Adipocyte (in vitro differentiated cells): ENCODE results near the gene C19orf44.
"Not testable (repeated sequence)": the region's sequence is repeated elsewhere in the genome, so short reads cannot be mapped to it uniquely, and the experiment has no call there.

Source experiments
- DNase-seq: peaks from one replicate; pipeline ENCODE4 v3.0.0-alpha.2; 2015; ENCODE audit warnings: low read depth
- H3K27me3 ChIP-seq: replicated peaks from 2 replicates; pipeline ENCODE4 v1.7.0; 2013; ENCODE audit warnings: mild to moderate bottlenecking, low read length, moderate library complexity; ENCODE audit not compliant: control insufficient read depth, insufficient read depth
- H3K36me3 ChIP-seq: 2 replicates; pipeline ENCODE4 v1.7.0; 2013; ENCODE audit warnings: low read length, mild to moderate bottlenecking, moderate library complexity; ENCODE audit not compliant: control insufficient read depth, insufficient read depth, severe bottlenecking
- H3K4me1 ChIP-seq: 2 replicates; pipeline ENCODE4 v1.7.0; 2013; ENCODE audit warnings: mild to moderate bottlenecking, low read length, moderate library complexity; ENCODE audit not compliant: control insufficient read depth, insufficient read depth
- H3K4me3 ChIP-seq: 2 replicates; pipeline ENCODE4 v1.7.0; 2013; ENCODE audit warnings: mild to moderate bottlenecking, low read length, moderate library complexity
- H3K9ac ChIP-seq: 2 replicates; pipeline ENCODE4 v1.7.0; 2013; ENCODE audit warnings: mild to moderate bottlenecking, low read length, moderate library complexity
- H3K9me3 ChIP-seq: 2 replicates; pipeline ENCODE4 v1.7.0; 2013; ENCODE audit warnings: mild to moderate bottlenecking, low read length, moderate library complexity; ENCODE audit not compliant: control insufficient read depth

The C19orf44 gene

GRCh38 chr19:16495982-16496612 is at the start of gene C19orf44, which contains the start of gene CALR3:
TSS of gene C19orf44 (plus strand) at chr19:16496394. CDS start at chr19:16500793, 4,399 bp downstream.
TSS of gene CALR3 (minus strand) at chr19:16496167. CDS start at chr19:16496129, 38 bp downstream.
- H3K4me3 ChIP-seq = peak within 1 kb of the TSS; percentile 96
- DNase-seq = peak; percentile 100
- H3K27me3 ChIP-seq = no peaks in the 10 kb centered on the region
- H3K9me3 ChIP-seq = no peaks in the 10 kb centered on the region
- H3K9ac ChIP-seq = peak within 1 kb of the TSS; percentile 91
- H3K4me1 ChIP-seq = peaks cover 13% of the 10 kb centered on the region
- H3K36me3 ChIP-seq = peaks cover 3% of the 10 kb centered on the region

GRCh38 chr19:16446724-16447368 is 49.3 kb upstream of the C19orf44 start:
- no peaks in the 10 kb centered on the region for H3K27me3 ChIP-seq
- peak; percentile 96 for DNase-seq
- peaks cover 11% of the 10 kb centered on the region for H3K36me3 ChIP-seq
- H3K9me3 ChIP-seq = no peaks in the 10 kb centered on the region
- peak overlapping the region; percentile 3 for H3K9ac ChIP-seq
- H3K4me3 ChIP-seq = peak overlapping the region; percentile 55
- H3K4me1 ChIP-seq = peaks cover 26% of the 10 kb centered on the region

- not testable (repeated sequence) for H3K9me3 ChIP-seq, H3K9ac ChIP-seq, H3K27me3 ChIP-seq, H3K4me3 ChIP-seq, DNase-seq, H3K36me3 ChIP-seq
- peaks cover 29% of the 10 kb centered on the region for H3K4me1 ChIP-seq
These were observed 47.3 kb upstream of the C19orf44 start for GRCh38 chr19:16448872-16449271.

- no peak overlapping the region for H3K9ac ChIP-seq
- H3K4me3 ChIP-seq = no peak overlapping the region
- H3K36me3 ChIP-seq = peaks cover 9% of the 10 kb centered on the region
- H3K27me3 ChIP-seq = no peaks in the 10 kb centered on the region
- DNase-seq = no peak
- no peaks in the 10 kb centered on the region for H3K9me3 ChIP-seq
- H3K4me1 ChIP-seq = peaks cover 30% of the 10 kb centered on the region
These were observed 46.7 kb upstream of the C19orf44 start for GRCh38 chr19:16449330-16449961.

- H3K9ac ChIP-seq = no peak overlapping the region
- H3K4me3 ChIP-seq = no peak overlapping the region
- DNase-seq = no peak
- H3K4me1 ChIP-seq = peaks cover 18% of the 10 kb centered on the region
- H3K9me3 ChIP-seq = no peaks in the 10 kb centered on the region
- H3K27me3 ChIP-seq = no peaks in the 10 kb centered on the region
- H3K36me3 ChIP-seq = peaks cover 9% of the 10 kb centered on the region
These were observed 43.9 kb upstream of the C19orf44 start for GRCh38 chr19:16452325-16452724.

- no peak for DNase-seq
- Histone ChIP-seq H3K27me3 (no peaks in the 10 kb centered on the region), H3K4me1 (peaks cover 26% of the 10 kb centered on the region), H3K4me3 (no peak overlapping the region), H3K36me3 (peaks cover 4% of the 10 kb centered on the region), H3K9me3 (no peaks in the 10 kb centered on the region), H3K9ac (no peak overlapping the region)
These were observed 41.8 kb upstream of the C19orf44 start for GRCh38 chr19:16454351-16454918.

GRCh38 chr19:16455489-16455888 is 40.7 kb upstream of the C19orf44 start:
- no peaks in the 10 kb centered on the region for H3K36me3 ChIP-seq
- no peaks in the 10 kb centered on the region for H3K27me3 ChIP-seq
- H3K4me3 ChIP-seq = no peak overlapping the region
- no peak overlapping the region for H3K9ac ChIP-seq
- H3K9me3 ChIP-seq = no peaks in the 10 kb centered on the region
- H3K4me1 ChIP-seq = peaks cover 26% of the 10 kb centered on the region
- DNase-seq = no peak

GRCh38 chr19:16456652-16457194 is 39.5 kb upstream of the C19orf44 start:
- no peak for DNase-seq
- Histone ChIP-seq H3K9ac (peak overlapping the region; percentile 56), H3K27me3 (no peaks in the 10 kb centered on the region), H3K9me3 (no peaks in the 10 kb centered on the region), H3K4me3 (peak overlapping the region; percentile 25), H3K36me3 (no peaks in the 10 kb centered on the region), H3K4me1 (peaks cover 31% of the 10 kb centered on the region)

- H3K4me3 ChIP-seq = peak overlapping the region; percentile 25
- H3K9ac ChIP-seq = peak overlapping the region; percentile 56
- no peaks in the 10 kb centered on the region for H3K9me3 ChIP-seq
- no peaks in the 10 kb centered on the region for H3K27me3 ChIP-seq
- DNase-seq = peak; percentile 59
- peaks cover 34% of the 10 kb centered on the region for H3K4me1 ChIP-seq
- H3K36me3 ChIP-seq = no peaks in the 10 kb centered on the region
These were observed 38.8 kb upstream of the C19orf44 start for GRCh38 chr19:16457195-16457953.

GRCh38 chr19:16457954-16458331 is 38.3 kb upstream of the C19orf44 start:
- H3K4me1 ChIP-seq = peaks cover 38% of the 10 kb centered on the region
- no peak overlapping the region for H3K4me3 ChIP-seq

More at GRCh38 chr19:16457954-16458331, 38.3 kb upstream of the C19orf44 start:
- DNase-seq = no peak
- H3K9ac ChIP-seq = no peak overlapping the region
- H3K9me3 ChIP-seq = no peaks in the 10 kb centered on the region
- no peaks in the 10 kb centered on the region for H3K27me3 ChIP-seq
- H3K36me3 ChIP-seq = no peaks in the 10 kb centered on the region
